SK-N-SH treated with all-trans-retinoic acid at 6 μM for 48 hours (cell line): Measurements from ENCODE around the gene CRYBA1.

Experiments
- ATAC-seq: fragments of 200-7000 bp; cut with Tn5 transposase; 3 replicates; pipeline ENCODE4 v1.9.1; 2020; ENCODE audit warnings: mild to moderate bottlenecking, moderate library complexity
- ARNTL ChIP-seq: fragments of 450-650 bp; formaldehyde crosslinking; IDR thresholded peaks from 2 replicates; pipeline ENCODE4 v1.5.0; 2020; ENCODE audit warnings: low read depth, mild to moderate bottlenecking, moderate library complexity, borderline replicate concordance
- BACH2 ChIP-seq: fragments of 250-450 bp; sonication (Bioruptor Pico); IDR thresholded peaks from 2 replicates; pipeline ENCODE4 v1.9.0; 2021; ENCODE audit warnings: mild to moderate bottlenecking, borderline replicate concordance
- CSRNP3 ChIP-seq: fragments of 250-450 bp; sonication (Bioruptor Pico); IDR thresholded peaks from 2 replicates; pipeline ENCODE4 v1.5.1; 2021; ENCODE audit warnings: mild to moderate bottlenecking, moderate library complexity
- ESRRG ChIP-seq: fragments of 250-450 bp; sonication (Bioruptor Pico); IDR thresholded peaks from 2 replicates; pipeline ENCODE4 v1.6.1; 2021; ENCODE audit warnings: mild to moderate bottlenecking
- GLIS3 ChIP-seq: fragments of 250-450 bp; sonication (Bioruptor Pico); IDR thresholded peaks from 2 replicates; pipeline ENCODE4 v1.5.0; 2020; ENCODE audit warnings: mild to moderate bottlenecking, moderate library complexity
- ISL1 ChIP-seq: fragments of 250-450 bp; sonication (Bioruptor Pico); IDR thresholded peaks from 2 replicates; pipeline ENCODE4 v2.1.2; 2022; ENCODE audit warnings: mild to moderate bottlenecking, moderate library complexity
- PATZ1 ChIP-seq: fragments of 250-450 bp; sonication (Bioruptor Pico); IDR thresholded peaks from 2 replicates; pipeline ENCODE4 v1.8.0; 2020; ENCODE audit warnings: mild to moderate bottlenecking, moderate library complexity, borderline replicate concordance
- POU6F1 ChIP-seq: fragments of 250-450 bp; sonication (Bioruptor Pico); IDR thresholded peaks from 2 replicates; pipeline ENCODE4 v1.8.0; 2021; ENCODE audit warnings: low read depth, mild to moderate bottlenecking, moderate library complexity, borderline replicate concordance
- PPARA ChIP-seq: fragments of 250-450 bp; sonication (Bioruptor Pico); IDR thresholded peaks from 2 replicates; pipeline ENCODE4 v1.5.0; 2020; ENCODE audit warnings: mild to moderate bottlenecking, borderline replicate concordance
- RARB ChIP-seq: fragments of 250-450 bp; sonication (Bioruptor Pico); IDR thresholded peaks from 2 replicates; pipeline ENCODE4 v1.8.0; 2021; ENCODE audit warnings: mild to moderate bottlenecking, moderate library complexity
- SNAI2 ChIP-seq: fragments of 250-450 bp; sonication (Bioruptor Pico); IDR thresholded peaks from 2 replicates; pipeline ENCODE4 v1.5.0; 2020; ENCODE audit warnings: mild to moderate bottlenecking, moderate library complexity
- TCF4 ChIP-seq: fragments of 250-450 bp; sonication (Bioruptor Pico); IDR thresholded peaks from 2 replicates; pipeline ENCODE4 v1.8.0; 2021; ENCODE audit warnings: mild to moderate bottlenecking, moderate library complexity, borderline replicate concordance
- TOX ChIP-seq: fragments of 250-450 bp; sonication (Bioruptor Pico); IDR thresholded peaks from 2 replicates; pipeline ENCODE4 v1.8.0; 2021; ENCODE audit warnings: mild to moderate bottlenecking, moderate library complexity, borderline replicate concordance
- TSHZ2 ChIP-seq: fragments of 250-450 bp; sonication (Bioruptor Pico); IDR thresholded peaks from 2 replicates; pipeline ENCODE4 v1.5.0; 2020; ENCODE audit warnings: mild to moderate bottlenecking, moderate library complexity
- ZC3H10 ChIP-seq: fragments of 250-450 bp; sonication (Bioruptor Pico); IDR thresholded peaks from 2 replicates; pipeline ENCODE4 v1.5.1; 2021; ENCODE audit warnings: mild to moderate bottlenecking, moderate library complexity
- ZFP3 ChIP-seq: fragments of 250-450 bp; sonication (Bioruptor Pico); IDR thresholded peaks from 2 replicates; pipeline ENCODE4 v1.5.0; 2020; ENCODE audit warnings: mild to moderate bottlenecking, moderate library complexity
- ZFP30 ChIP-seq: fragments of 450-650 bp; formaldehyde crosslinking; IDR thresholded peaks from 2 replicates; pipeline ENCODE4 v1.5.0; 2022; ENCODE audit warnings: mild to moderate bottlenecking, moderate library complexity
- ZNF565 ChIP-seq: fragments of 450-650 bp; formaldehyde crosslinking; conservative IDR thresholded peaks from 2 replicates; pipeline ENCODE4 v1.5.0; 2020; ENCODE audit warnings: low read depth, mild to moderate bottlenecking, moderate library complexity
- ZNF70 ChIP-seq: fragments of 450-650 bp; formaldehyde crosslinking; IDR thresholded peaks from 2 replicates; pipeline ENCODE4 v1.5.0; 2020; ENCODE audit warnings: mild to moderate bottlenecking, moderate library complexity
- ZNF8 ChIP-seq: fragments of 450-650 bp; formaldehyde crosslinking; IDR thresholded peaks from 2 replicates; pipeline ENCODE4 v1.5.0; 2020; ENCODE audit warnings: mild to moderate bottlenecking, moderate library complexity

Gene CRYBA1

GRCh38 chr17:29237476-29238132, 9.1 kb upstream of the CRYBA1 start:
- TF ChIP-seq ZFP30 = no peak
- no peak for TF ChIP-seq GLIS3
- no peak for TF ChIP-seq SNAI2 (CRISPR knock-in tag)
- TF ChIP-seq TOX = no peak
- no peak for TF ChIP-seq ISL1 (CRISPR knock-in tag)
- no peak for TF ChIP-seq TSHZ2
- no peak for TF ChIP-seq ARNTL (CRISPR knock-in tag)
- TF ChIP-seq ZNF565 (CRISPR knock-in tag) = no peak
- no peak for TF ChIP-seq ZNF8 (CRISPR knock-in tag)
- TF ChIP-seq ZFP3 = no peak
- TF ChIP-seq ESRRG (CRISPR knock-in tag) = no peak
- TF ChIP-seq POU6F1 (CRISPR knock-in tag) = no peak
- no peak for TF ChIP-seq TCF4 (CRISPR knock-in tag)
- TF ChIP-seq PPARA (CRISPR knock-in tag) = no peak
- TF ChIP-seq RARB = no peak
- TF ChIP-seq CSRNP3 (CRISPR knock-in tag) = no peak
- no peak for TF ChIP-seq PATZ1 (CRISPR knock-in tag)
- no peak for ATAC-seq

GRCh38 chr17:29238133-29238850, 8.4 kb upstream of the CRYBA1 start:
- ATAC-seq = no peak
- TF ChIP-seq PPARA (CRISPR knock-in tag) = no peak
- no peak for TF ChIP-seq BACH2 (CRISPR knock-in tag)
- TF ChIP-seq ZNF70 (CRISPR knock-in tag) = no peak
- no peak for TF ChIP-seq SNAI2 (CRISPR knock-in tag)
- TF ChIP-seq ZC3H10 (CRISPR knock-in tag) = no peak
- no peak for TF ChIP-seq ZFP3
- TF ChIP-seq PATZ1 (CRISPR knock-in tag) = no peak
- TF ChIP-seq TSHZ2 = no peak
- no peak for TF ChIP-seq TOX
